Mesenchymal stem cell (in vitro differentiated cells and primary cell): ENCODE data around the gene FXYD7.

Source experiments
- DNase-seq: peaks from one replicate; pipeline ENCODE4 v3.0.0-alpha.2; 2013
- H2AFZ ChIP-seq: one replicate; pipeline ENCODE4 v1.6.1; 2013; ENCODE audit warnings: low read depth, mild to moderate bottlenecking, control low read depth, inconsistent platforms, low read length, moderate library complexity
- H2AK5ac ChIP-seq: 2 replicates; pipeline ENCODE4 v1.6.1; 2013; ENCODE audit warnings: low read length, moderate library complexity, mild to moderate bottlenecking, inconsistent platforms; ENCODE audit not compliant: severe bottlenecking
- H2BK120ac ChIP-seq: one replicate; pipeline ENCODE4 v1.6.1; 2013; ENCODE audit warnings: low read depth, mild to moderate bottlenecking, inconsistent platforms, low read length, moderate library complexity
- H2BK12ac ChIP-seq, 2 experiments: one replicate each; pipeline ENCODE4 v1.6.1; 2013; ENCODE audit warnings: inconsistent platforms in 2 of 2, low read length in 2 of 2, mild to moderate bottlenecking in 2 of 2, moderate library complexity in 2 of 2, control low read depth in 1 of 2
- H2BK15ac ChIP-seq: one replicate; pipeline ENCODE4 v1.6.1; 2013; ENCODE audit warnings: mild to moderate bottlenecking, low read depth, inconsistent platforms; ENCODE audit not compliant: poor library complexity, severe bottlenecking
- H2BK5ac ChIP-seq: 2 replicates; pipeline ENCODE4 v1.6.1; 2013; ENCODE audit warnings: low read depth, mild to moderate bottlenecking, low read length, control low read depth, inconsistent platforms; ENCODE audit not compliant: poor library complexity, severe bottlenecking
- H3K14ac ChIP-seq, 2 experiments: one replicate each; pipeline ENCODE4 v1.6.1; 2013; ENCODE audit warnings: inconsistent platforms in 2 of 2, low read length in 2 of 2, control low read depth in 1 of 2, mild to moderate bottlenecking in 1 of 2, moderate library complexity in 1 of 2
- H3K18ac ChIP-seq, 2 experiments: one replicate each; pipeline ENCODE4 v1.6.1; 2013; ENCODE audit warnings: inconsistent platforms in 2 of 2, low read length in 2 of 2, control low read depth in 1 of 2, low read depth in 1 of 2, mild to moderate bottlenecking in 1 of 2
- H3K23ac ChIP-seq, 2 experiments: one replicate each; pipeline ENCODE4 v1.6.1; 2013; ENCODE audit warnings: inconsistent platforms in 2 of 2, low read length in 2 of 2, mild to moderate bottlenecking in 2 of 2, moderate library complexity in 2 of 2, control low read depth in 1 of 2
- H3K27ac ChIP-seq: 2 replicates; pipeline ENCODE4 v1.5.1; 2013; ENCODE audit warnings: mild to moderate bottlenecking, moderate library complexity, low read length, control low read depth, inconsistent platforms; ENCODE audit not compliant: poor library complexity, severe bottlenecking
- H3K27me3 ChIP-seq, 2 experiments: 2 replicates each; pipeline versions ENCODE4 v1.6.1 to v1.7.0; 2013; ENCODE audit warnings: low read length in 2 of 2, mild to moderate bottlenecking in 2 of 2, moderate library complexity in 2 of 2, control low read depth in 1 of 2, inconsistent platforms in 1 of 2; ENCODE audit not compliant: control insufficient read depth in 1 of 2, insufficient read depth in 1 of 2
- H3K36me3 ChIP-seq, 2 experiments: 2 replicates each; pipeline versions ENCODE4 v1.6.1 to v1.7.0; 2013; ENCODE audit warnings: low read length in 2 of 2, control low read depth in 1 of 2, inconsistent platforms in 1 of 2, low read depth in 1 of 2, mild to moderate bottlenecking in 1 of 2; ENCODE audit not compliant: insufficient read depth in 2 of 2, control insufficient read depth in 1 of 2
- H3K4ac ChIP-seq, 2 experiments: one replicate each; pipeline ENCODE4 v1.6.1; 2013; ENCODE audit warnings: inconsistent platforms in 2 of 2, low read length in 2 of 2, mild to moderate bottlenecking in 2 of 2, moderate library complexity in 2 of 2, control low read depth in 1 of 2, low read depth in 1 of 2
- H3K4me1 ChIP-seq: 2 replicates; pipeline ENCODE4 v1.6.1; 2013; ENCODE audit warnings: low read depth, low read length, control low read depth; ENCODE audit not compliant: control insufficient read depth, insufficient read depth
- H3K4me2 ChIP-seq: 2 replicates; pipeline ENCODE4 v1.6.1; 2013; ENCODE audit warnings: low read length, mild to moderate bottlenecking, inconsistent platforms; ENCODE audit not compliant: poor library complexity, severe bottlenecking
- H3K4me3 ChIP-seq, 2 experiments: 2 replicates each; pipeline versions ENCODE4 v1.5.1 to v1.7.0; 2013; ENCODE audit warnings: low read length in 2 of 2, mild to moderate bottlenecking in 2 of 2, control low read depth in 1 of 2, low read depth in 1 of 2; ENCODE audit not compliant: insufficient read depth in 1 of 2
- H3K79me1 ChIP-seq: replicated peaks from 2 replicates; pipeline ENCODE4 v1.6.1; 2013; ENCODE audit warnings: mild to moderate bottlenecking, control low read depth, low read length, inconsistent platforms; ENCODE audit not compliant: poor library complexity, severe bottlenecking
- H3K9ac ChIP-seq: 2 replicates; pipeline ENCODE4 v1.7.0; 2013; ENCODE audit warnings: mild to moderate bottlenecking, low read length, moderate library complexity
- H3K9me3 ChIP-seq: 2 replicates; pipeline ENCODE4 v1.7.0; 2013; ENCODE audit warnings: mild to moderate bottlenecking, low read length; ENCODE audit not compliant: control insufficient read depth
- H4K8ac ChIP-seq: one replicate; pipeline ENCODE4 v1.6.1; 2013; ENCODE audit warnings: inconsistent platforms, mild to moderate bottlenecking, low read length, moderate library complexity
- H4K91ac ChIP-seq: one replicate; pipeline ENCODE4 v1.6.1; 2013; ENCODE audit warnings: mild to moderate bottlenecking, low read length, inconsistent platforms
- WGBS: methylation state at CpG from one replicate; pipeline ENCODE4 v1.1.7; 2013; ENCODE audit warnings: mixed read lengths; 5-methylcytosine and 5-hydroxymethylcytosine counted together

Gene FXYD7

GRCh38 chr19:35176181-35176570 is 33.1 kb downstream of the FXYD7 start:
- Histone ChIP-seq H2BK5ac (no peak overlapping the region), H3K27ac (no peak overlapping the region), H3K4me3 (no peak overlapping the region), H3K4ac (no peak overlapping the region), H2AFZ (no peak overlapping the region), H3K79me1 (no peaks in the 10 kb centered on the region), H3K36me3 (peaks cover 3 to 7% of the 10 kb centered on the region in 2 experiments), H2AK5ac (no peak overlapping the region), H3K27me3 (no peaks in the 10 kb centered on the region), H3K9me3 (peaks cover 3% of the 10 kb centered on the region), H2BK12ac (no peak overlapping the region), H3K4me1 (peaks cover 1% of the 10 kb centered on the region), H2BK120ac (no peak overlapping the region), H3K23ac (no peak overlapping the region), H4K8ac (no peak overlapping the region), H3K9ac (peak overlapping the region; percentile 58), H3K18ac (no peak overlapping the region), H2BK15ac (no peak overlapping the region), H4K91ac (no peak overlapping the region), H3K4me2 (no peak overlapping the region), H3K14ac (no peak overlapping the region)
- no peak for DNase-seq
- WGBS: 71% methylated on average over 3 of the region's 3 CpGs

GRCh38 chr19:35177377-35178274 is 34.6 kb downstream of the FXYD7 start:
- Histone ChIP-seq H2BK12ac (no peak overlapping the region), H2BK120ac (no peak overlapping the region), H3K27ac (no peak overlapping the region), H2AK5ac (no peak overlapping the region), H3K79me1 (no peaks in the 10 kb centered on the region), H3K4me3 (no peak overlapping the region), H3K9ac (no peak overlapping the region), H3K18ac (no peak overlapping the region), H3K23ac (no peak overlapping the region), H3K4ac (no peak overlapping the region), H2BK15ac (no peak overlapping the region), H2BK5ac (no peak overlapping the region), H3K27me3 (no peaks in the 10 kb centered on the region), H4K8ac (no peak overlapping the region), H2AFZ (no peak overlapping the region), H3K14ac (no peak overlapping the region), H3K36me3 (peaks cover 0 to 2% of the 10 kb centered on the region in 2 experiments), H3K4me2 (no peak overlapping the region), H3K4me1 (peaks cover 1% of the 10 kb centered on the region), H4K91ac (no peak overlapping the region), H3K9me3 (peaks cover 3% of the 10 kb centered on the region)
- DNase-seq: no peak
- 67% methylated on average over 4 of the region's 7 CpGs for WGBS

GRCh38 chr19:35178701-35179100 is 35.6 kb downstream of the FXYD7 start:
- Histone ChIP-seq H3K9ac (peak overlapping the region; percentile 42), H4K8ac (no peak overlapping the region), H3K4ac (no peak overlapping the region), H3K23ac (no peak overlapping the region), H4K91ac (no peak overlapping the region), H3K27ac (no peak overlapping the region), H3K4me1 (peaks cover 1% of the 10 kb centered on the region), H3K14ac (no peak overlapping the region), H2BK120ac (no peak overlapping the region), H2AFZ (no peak overlapping the region), H3K18ac (no peak overlapping the region), H3K9me3 (peaks cover 3% of the 10 kb centered on the region), H3K4me3 (no peak overlapping the region), H3K36me3 (no peaks in the 10 kb centered on the region), H2BK15ac (no peak overlapping the region), H3K79me1 (no peaks in the 10 kb centered on the region), H2BK5ac (no peak overlapping the region), H2BK12ac (no peak overlapping the region), H2AK5ac (no peak overlapping the region), H3K27me3 (no peaks in the 10 kb centered on the region), H3K4me2 (no peak overlapping the region)
- no peak for DNase-seq
- 48% methylated on average over 2 of the region's 2 CpGs for WGBS

GRCh38 chr19:35179830-35180229 is 36.8 kb downstream of the FXYD7 start:
- no peak overlapping the region for H3K14ac ChIP-seq
- H3K4me1 ChIP-seq: peaks cover 1% of the 10 kb centered on the region
- no peak overlapping the region for H3K18ac ChIP-seq
- no peak overlapping the region for H2BK5ac ChIP-seq
- H3K9me3 ChIP-seq: peaks cover 13% of the 10 kb centered on the region
- DNase-seq: no peak
- WGBS: 74% methylated on average over 3 of the region's 3 CpGs
- H2AK5ac ChIP-seq: no peak overlapping the region
- H3K79me1 ChIP-seq: no peaks in the 10 kb centered on the region
- no peak overlapping the region for H3K4me2 ChIP-seq
- no peak overlapping the region for H4K8ac ChIP-seq
- H3K36me3 ChIP-seq: no peaks in the 10 kb centered on the region
- no peak overlapping the region for H3K23ac ChIP-seq
- no peak overlapping the region for H2BK12ac ChIP-seq
- H3K9ac ChIP-seq: no peak overlapping the region
- no peaks in the 10 kb centered on the region for H3K27me3 ChIP-seq
- no peak overlapping the region for H3K27ac ChIP-seq
- H2BK15ac ChIP-seq: no peak overlapping the region
- H3K4me3 ChIP-seq: no peak overlapping the region
- H2AFZ ChIP-seq: no peak overlapping the region
- no peak overlapping the region for H2BK120ac ChIP-seq
- no peak overlapping the region for H3K4ac ChIP-seq
- no peak overlapping the region for H4K91ac ChIP-seq
